Measurements from ENCODE around the gene TBC1D8.

DNA sequence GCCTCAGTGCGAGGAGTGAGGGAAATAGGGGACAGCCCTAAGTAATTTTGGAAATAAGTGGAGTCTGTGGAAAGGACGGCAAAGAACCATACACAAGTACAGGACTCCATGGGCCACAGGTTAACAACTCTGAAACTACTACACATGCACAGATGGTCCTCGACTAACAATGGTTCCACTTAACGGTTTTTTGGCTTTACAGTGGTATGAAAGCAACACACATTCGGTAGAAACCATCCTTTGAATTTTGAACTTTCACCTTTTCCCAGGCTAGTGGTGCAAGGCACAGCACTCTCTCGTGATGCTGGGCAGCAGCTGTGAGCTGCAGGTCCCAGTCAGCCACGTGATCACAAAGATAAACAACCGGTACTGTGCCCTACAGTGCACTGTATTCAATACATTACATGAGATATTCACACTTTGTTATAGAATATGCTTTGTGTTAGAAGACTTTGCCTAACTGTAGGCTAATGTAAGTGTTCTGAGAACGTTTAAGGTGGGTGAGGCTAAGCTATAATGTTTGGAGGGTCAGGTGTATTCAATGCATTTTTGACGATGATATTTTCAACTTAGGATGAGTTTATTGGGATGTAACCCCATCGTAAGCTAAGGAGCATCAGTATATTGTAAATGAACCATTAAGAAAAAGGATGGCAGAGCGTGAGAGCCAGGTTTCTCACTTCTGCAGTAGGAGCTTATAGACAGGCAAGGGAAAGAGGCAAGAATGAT lies 44.6 kb downstream of the TBC1D8 start:
- TF ChIP-seq, protein P1, sequence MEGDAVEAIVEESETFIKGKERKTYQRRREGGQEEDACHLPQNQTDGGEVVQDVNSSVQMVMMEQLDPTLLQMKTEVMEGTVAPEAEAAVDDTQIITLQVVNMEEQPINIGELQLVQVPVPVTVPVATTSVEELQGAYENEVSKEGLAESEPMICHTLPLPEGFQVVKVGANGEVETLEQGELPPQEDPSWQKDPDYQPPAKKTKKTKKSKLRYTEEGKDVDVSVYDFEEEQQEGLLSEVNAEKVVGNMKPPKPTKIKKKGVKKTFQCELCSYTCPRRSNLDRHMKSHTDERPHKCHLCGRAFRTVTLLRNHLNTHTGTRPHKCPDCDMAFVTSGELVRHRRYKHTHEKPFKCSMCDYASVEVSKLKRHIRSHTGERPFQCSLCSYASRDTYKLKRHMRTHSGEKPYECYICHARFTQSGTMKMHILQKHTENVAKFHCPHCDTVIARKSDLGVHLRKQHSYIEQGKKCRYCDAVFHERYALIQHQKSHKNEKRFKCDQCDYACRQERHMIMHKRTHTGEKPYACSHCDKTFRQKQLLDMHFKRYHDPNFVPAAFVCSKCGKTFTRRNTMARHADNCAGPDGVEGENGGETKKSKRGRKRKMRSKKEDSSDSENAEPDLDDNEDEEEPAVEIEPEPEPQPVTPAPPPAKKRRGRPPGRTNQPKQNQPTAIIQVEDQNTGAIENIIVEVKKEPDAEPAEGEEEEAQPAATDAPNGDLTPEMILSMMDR (IDR thresholded peaks at IDR 0.05), result no peak
- TF ChIP-seq POLR2AphosphoS5 (IDR thresholded peaks at IDR 0.05), result peak; percentile 40
- TF ChIP-seq POLR2A (IDR thresholded peaks at IDR 0.05), result no peak

Measured in prostate gland (tissue), 2 donors.